ENCODE results near the gene RPL13. TPM values are rescaled to one million over a fixed set of nuclear protein-coding genes. Genes with fewer than 3 reads are reported as not detected.

Gene RPL13
- polyA plus RNA-seq (ENCODE audit: insufficient read length in 3 of 3): 1,000 to 10,000 TPM; 1,526 to 1,773 (median 1,604) TPM

DNA sequence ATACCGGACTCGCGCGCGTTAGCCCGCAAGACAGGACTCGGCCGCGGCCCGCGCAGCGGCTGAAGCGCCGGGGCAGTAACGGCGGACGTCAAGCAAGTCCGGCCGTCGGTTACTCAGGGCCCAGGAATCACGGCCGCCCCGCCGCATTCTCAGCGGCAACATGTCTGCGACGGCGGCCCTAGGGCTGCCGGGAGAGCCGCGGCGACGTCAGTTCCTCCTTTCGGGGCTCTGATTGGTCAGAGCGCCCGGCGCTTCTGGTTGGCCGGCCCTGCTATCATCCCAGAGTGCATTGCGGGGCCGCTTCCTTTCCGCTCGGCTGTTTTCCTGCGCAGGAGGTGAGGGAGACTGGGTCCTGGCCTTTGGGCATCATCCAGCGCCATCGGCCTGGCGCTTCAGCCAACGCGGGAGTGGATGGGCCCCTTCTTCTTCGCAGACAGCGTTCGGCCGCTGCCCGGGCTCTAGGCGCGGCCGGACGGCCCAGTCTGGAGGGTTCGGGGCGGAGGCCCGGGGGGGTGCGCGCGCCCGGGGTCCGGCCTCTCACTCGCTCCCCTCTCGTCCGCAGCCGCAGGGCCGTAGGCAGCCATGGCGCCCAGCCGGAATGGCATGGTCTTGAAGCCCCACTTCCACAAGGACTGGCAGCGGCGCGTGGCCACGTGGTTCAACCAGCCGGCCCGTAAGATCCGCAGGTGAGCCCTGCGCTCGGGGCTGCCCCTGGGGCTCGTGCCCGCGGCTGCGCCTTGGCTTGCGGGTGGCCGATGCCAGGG, at the start of gene RPL13:
Gene RPL13 (plus strand): TSS at position 305 of the 764 bp plus-strand sequence. CDS start 278 bp downstream, at position 583.
- DNase-seq (ENCODE audit: low read depth in 3 of 3, low spot score in 2 of 3): peak; percentile 78 to 90 (median 87)

GRCh38 chr16:89511374-89511773, 49.1 kb upstream of the RPL13 start:
- DNase-seq (ENCODE audit: low read depth in 3 of 3, low spot score in 2 of 3): no peak

GRCh38 chr16:89512453-89512852, 48.0 kb upstream of the RPL13 start:
- no peak for DNase-seq (ENCODE audit: low read depth in 3 of 3, low spot score in 2 of 3)

DNA sequence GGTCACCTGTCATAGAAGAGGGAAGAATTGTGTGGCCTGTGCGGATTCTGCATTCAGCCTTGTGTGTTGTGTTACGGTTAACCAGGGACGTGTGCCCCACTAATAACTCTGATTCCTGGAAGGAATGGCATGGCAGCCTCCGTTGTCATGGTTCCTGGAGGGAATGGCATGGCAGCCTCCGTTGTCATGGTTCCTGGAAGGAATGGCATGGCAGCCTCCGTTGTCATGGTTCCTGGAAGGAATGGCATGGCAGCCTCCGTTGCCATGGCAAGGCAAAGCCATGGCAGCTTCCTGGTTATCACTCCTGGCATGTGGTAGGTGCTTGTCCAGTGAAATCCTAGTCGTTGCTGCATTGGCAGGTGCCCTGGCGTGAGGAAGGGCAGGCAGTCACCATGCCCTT, 43.4 kb upstream of the RPL13 start:
- no peak for DNase-seq (ENCODE audit: low read depth in 3 of 3, low spot score in 2 of 3)

GRCh38 chr16:89519881-89520280, 40.6 kb upstream of the RPL13 start:
- no peak for DNase-seq (ENCODE audit: low read depth in 3 of 3, low spot score in 2 of 3)

- DNase-seq (ENCODE audit: low read depth in 3 of 3, low spot score in 2 of 3): no peak
Observed at GRCh38 chr16:89522287-89522686, 38.2 kb upstream of the RPL13 start.

DNA sequence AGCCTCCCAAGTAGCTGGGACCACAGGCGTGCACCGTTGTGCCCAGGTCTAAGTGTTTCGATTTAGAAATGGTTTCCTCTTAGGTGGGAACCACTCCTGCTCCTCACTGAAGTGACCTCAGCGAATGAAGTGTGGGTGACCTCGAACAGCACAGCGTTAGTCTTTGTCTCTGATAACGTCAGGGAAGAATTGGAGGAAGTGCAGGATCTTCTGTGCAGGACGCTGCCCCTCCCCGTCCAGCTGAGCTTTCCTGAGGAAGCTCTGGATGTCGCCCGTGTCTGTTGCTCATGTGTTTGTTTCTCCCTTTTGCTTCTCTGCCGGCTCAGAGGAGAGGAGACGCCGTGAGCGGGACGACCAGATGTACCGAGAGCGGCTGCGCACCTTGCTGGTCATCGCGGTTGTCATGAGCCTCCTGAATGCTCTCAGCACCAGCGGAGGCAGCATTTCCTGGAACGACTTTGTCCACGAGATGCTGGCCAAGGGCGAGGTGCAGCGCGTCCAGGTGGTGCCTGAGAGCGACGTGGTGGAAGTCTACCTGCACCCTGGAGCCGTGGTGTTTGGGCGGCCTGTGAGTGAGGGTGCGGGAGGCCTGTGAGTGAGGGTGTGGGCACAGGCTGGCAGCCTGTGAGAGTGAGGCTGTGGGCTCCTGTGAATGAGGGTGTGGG, 36.7 kb upstream of the RPL13 start:
- DNase-seq (ENCODE audit: low read depth in 3 of 3, low spot score in 2 of 3): no peak

- DNase-seq (ENCODE audit: low read depth in 3 of 3, low spot score in 2 of 3): no peak
Observed at GRCh38 chr16:89525146-89525913, 35.2 kb upstream of the RPL13 start.

DNA sequence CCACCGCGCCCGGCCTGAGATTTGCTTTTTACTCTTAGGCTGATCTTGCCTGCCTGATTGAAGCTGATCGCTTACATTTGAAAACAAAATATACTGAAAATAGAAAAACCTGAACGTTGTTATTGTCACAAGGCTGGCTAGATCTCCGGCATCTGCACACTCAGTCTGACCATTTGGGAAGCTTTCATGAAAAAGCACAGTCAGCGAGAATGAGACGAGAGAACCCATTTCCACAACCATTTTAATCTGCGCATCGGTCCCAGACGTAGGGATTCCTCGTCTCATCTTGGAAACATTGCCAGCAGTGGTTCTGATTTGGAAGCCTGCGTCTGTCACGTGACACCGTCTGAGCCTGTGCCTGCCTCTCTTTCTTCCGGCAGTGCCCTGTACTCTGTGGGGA, 31.4 kb upstream of the RPL13 start:
- no peak for DNase-seq (ENCODE audit: low read depth in 3 of 3, low spot score in 2 of 3)

DNA sequence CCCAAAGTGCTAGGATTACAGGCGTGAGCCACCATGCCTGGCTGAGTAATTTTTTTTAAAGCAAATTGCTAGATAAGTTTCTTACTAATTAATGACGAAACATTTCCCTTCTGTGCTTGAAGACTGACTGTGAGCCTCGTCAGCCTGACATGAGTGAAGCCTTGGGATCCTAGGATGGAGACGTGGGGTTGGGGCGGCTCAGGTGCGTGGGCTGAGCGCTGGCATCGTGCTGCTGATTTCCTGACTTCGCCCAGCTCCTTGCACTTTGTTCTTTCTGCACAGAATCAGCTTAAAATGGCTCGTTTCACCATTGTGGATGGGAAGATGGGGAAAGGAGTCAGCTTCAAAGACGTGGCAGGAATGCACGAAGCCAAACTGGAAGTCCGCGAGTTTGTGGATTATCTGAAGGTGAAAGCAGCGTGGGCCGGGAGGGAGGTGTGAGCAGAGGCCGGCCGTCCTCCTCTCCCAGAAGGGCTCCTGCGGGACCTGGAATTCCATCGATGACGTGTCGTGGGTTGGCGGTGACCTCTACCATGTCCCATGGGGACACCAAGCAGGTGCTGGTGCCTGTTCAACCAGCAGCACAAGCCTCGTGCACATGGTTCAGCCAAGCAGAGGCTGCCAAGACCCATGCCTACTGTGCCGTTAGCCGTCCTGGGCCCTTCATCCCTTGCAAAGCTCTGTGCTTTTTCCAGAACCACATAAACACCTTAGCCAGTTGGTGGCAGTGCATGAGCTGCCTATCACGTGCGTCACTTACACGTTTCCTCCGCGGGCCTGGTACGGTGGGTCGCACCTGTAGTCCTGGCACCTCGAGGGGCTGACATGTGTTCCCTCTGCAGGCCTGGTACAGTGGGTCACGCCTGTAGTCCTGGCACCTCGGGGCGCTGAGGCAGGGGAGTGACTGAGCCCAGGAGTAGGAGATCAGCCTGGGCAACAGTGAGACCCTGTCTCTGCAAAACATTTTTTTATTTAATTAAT, 29.8 kb upstream of the RPL13 start:
- no peak for DNase-seq (ENCODE audit: low read depth in 3 of 3, low spot score in 2 of 3)

DNA sequence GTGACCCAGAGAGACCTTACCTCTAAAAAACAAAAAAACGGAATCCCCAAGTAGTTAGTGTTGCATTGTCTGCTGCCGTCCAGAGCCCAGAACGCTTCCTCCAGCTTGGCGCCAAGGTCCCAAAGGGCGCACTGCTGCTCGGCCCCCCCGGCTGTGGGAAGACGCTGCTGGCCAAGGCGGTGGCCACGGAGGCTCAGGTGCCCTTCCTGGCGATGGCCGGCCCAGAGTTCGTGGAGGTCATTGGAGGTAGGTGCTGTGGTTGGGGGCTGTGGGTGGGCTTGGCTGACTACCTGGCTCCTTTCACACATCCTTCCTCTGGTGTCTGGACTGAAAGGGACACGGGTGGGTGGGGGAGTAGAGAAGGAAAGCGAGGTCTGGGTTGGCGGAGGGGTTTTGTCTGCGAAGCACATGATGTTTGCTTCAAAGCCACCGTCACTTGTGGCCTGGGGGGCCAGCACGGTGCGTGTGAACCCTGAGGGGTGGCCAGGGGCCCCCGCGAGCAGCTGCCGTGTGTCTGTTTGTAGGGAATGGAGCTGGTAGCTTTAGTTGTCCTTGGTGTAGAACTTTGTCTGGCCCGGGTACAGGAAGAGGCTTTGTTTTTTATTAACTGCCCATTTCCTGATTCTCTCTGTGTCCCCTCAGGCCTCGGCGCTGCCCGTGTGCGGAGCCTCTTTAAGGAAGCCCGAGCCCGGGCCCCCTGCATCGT, 28.5 kb upstream of the RPL13 start:
- no peak for DNase-seq (ENCODE audit: low read depth in 3 of 3, low spot score in 2 of 3)

DNA sequence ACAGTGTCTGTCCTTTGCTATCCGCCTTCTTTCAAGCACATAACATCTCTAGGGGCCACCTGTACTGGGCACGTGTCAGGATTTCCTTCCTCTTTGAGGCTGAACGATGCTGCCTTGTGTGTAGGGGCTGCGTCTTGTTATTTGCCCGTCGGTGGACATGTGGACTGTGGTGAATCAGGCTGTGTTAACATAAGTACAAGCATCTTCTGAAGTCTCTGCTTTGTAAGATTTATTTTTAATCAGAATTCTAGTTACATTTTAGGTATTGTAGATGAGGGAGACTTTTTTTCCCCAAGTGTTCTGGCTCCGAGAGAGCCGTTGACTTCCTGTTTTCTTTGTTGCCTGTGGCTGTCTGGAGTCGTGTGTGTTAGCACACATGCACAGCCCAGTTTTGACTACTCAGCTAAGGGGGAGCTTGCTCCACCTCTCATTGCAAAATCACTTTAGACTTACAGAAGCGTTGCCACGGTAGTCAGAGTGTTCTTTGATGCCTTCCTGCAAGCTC, 26.2 kb upstream of the RPL13 start:
- no peak for DNase-seq (ENCODE audit: low read depth in 3 of 3, low spot score in 2 of 3)

GRCh38 chr16:89536371-89536770, 24.1 kb upstream of the RPL13 start:
- no peak for DNase-seq (ENCODE audit: low read depth in 3 of 3, low spot score in 2 of 3)

GRCh38 chr16:89536886-89537548, 23.5 kb upstream of the RPL13 start:
- no peak for DNase-seq (ENCODE audit: low read depth in 3 of 3, low spot score in 2 of 3)

- DNase-seq (ENCODE audit: low read depth in 3 of 3, low spot score in 2 of 3): no peak
Observed at GRCh38 chr16:89537549-89537925, 22.9 kb upstream of the RPL13 start.

- no peak for DNase-seq (ENCODE audit: low read depth in 3 of 3, low spot score in 2 of 3)
Observed at GRCh38 chr16:89538286-89538685, 22.2 kb upstream of the RPL13 start.

- DNase-seq (ENCODE audit: low read depth in 3 of 3, low spot score in 2 of 3): no peak
Observed at GRCh38 chr16:89540557-89540956, 19.9 kb upstream of the RPL13 start.

- no peak for DNase-seq (ENCODE audit: low read depth in 3 of 3, low spot score in 2 of 3)
Observed at GRCh38 chr16:89541792-89542191, 18.7 kb upstream of the RPL13 start.

GRCh38 chr16:89544113-89544512, 16.4 kb upstream of the RPL13 start:
- no peak for DNase-seq (ENCODE audit: low read depth in 3 of 3, low spot score in 2 of 3)

All from right renal cortex interstitium (tissue), 3 donors.